Measurements from ENCODE around the gene DTHD1.

Gene DTHD1

DNA sequence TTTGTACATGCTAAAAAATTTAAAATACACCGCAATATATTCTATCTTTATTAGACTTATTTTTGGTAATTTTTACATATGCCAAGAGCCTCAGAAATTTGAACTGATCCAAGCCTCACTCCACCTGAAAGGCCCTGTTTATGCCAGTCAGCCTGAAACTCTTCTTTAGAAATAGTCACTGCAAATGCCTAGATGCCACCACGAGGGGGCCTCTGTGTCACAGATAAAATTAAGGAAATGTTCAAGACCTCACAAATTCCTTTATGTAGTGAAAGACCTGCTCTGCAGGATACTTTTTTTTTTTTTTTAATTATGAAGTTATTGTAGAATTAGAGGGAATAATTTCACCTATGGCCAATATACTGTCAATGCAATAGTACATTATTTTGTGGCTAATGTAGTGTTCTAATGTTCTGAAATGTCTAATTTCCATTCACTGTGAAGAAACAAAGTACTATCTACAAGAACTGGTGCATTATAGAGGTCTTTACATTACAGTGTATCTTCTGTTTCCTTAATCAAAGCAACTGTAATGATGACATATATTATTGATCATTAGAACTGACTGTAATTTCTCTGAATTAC, 69.8 kb downstream of the DTHD1 start:
- peak; percentile 63 for DNase-seq

DNA sequence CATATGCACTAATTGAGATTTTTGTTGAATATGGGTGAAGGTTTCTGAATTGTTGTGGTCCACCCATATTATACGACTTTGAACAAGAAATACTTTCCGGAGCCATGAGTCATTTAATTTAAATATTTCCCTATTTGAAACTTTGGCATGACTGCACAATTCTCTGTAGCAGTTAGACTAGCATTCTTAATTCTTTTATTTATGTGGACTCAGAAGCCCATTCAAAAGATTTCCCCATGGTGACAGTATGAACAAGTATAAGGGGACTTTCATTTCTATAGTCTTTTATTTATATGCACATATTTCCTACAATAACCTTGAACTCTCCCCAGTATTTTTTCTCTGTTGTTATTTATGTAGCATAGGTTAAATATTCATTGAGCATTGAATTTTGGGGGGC, 72.6 kb downstream of the DTHD1 start:
- no peak for DNase-seq

- DNase-seq = no peak
These were observed 76.8 kb downstream of the DTHD1 start for GRCh38 chr4:36358173-36358572.

DNA sequence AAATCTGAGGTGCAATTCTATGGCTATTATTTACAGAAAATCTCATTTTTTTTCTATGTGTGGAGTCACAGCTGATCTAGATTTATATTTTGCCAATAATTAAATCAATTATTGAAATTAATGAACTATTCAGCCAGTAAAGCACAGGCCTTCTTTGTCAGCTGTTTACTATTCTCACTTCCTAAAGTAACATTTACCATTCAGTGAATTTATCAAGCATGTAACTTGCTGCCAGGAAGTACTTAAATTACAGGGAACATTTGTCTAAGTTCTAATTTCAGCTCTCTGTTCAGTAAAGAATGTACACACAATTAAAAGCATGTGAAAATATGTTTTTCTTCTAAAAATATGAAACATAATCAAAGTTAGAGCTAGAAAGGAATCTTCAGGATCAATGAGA, 79.3 kb downstream of the DTHD1 start:
- no peak for DNase-seq

DNA sequence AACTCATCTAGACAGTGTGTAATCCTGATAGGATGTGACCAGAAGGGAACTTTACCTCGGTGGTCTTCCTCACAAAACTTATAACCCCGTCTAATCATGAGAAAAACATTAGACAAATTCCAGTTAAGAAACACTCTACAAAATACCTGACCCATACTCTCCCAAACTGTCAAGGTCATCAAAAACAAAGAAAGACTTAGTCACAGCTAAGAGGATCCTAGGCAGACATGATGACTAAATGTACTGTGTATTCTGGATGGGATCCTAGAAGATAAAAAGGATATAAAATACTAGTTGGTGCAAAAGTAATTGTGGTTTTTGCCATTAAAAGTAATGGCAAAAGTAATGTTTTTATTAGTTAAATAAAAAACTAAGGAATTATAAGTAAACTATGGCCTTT, 81.6 kb downstream of the DTHD1 start:
- no peak for DNase-seq

- DNase-seq = no peak
These were observed 93.6 kb downstream of the DTHD1 start for GRCh38 chr4:36374836-36375511.

- no peak for DNase-seq
These were observed 104.6 kb downstream of the DTHD1 start for GRCh38 chr4:36385951-36386571.

DNA sequence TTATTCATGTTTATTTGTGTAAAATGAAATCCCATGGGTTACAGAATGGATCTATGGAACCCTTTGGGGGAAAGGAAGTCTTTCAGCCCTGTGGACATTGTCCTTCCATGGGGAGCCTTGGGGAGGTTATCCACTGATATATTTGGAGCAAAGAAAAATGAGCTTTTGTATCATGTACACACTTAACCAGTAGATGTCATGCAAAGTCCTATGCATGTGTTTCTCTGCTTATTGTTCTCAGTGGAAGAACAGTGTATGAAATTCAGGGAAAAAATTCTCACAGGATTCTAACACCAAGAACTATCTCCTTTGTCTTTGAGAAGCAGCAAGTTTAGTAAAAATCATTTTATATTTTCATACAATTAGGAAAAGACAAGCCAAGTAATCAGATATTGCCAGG, 105.3 kb downstream of the DTHD1 start:
- DNase-seq = no peak

DNA sequence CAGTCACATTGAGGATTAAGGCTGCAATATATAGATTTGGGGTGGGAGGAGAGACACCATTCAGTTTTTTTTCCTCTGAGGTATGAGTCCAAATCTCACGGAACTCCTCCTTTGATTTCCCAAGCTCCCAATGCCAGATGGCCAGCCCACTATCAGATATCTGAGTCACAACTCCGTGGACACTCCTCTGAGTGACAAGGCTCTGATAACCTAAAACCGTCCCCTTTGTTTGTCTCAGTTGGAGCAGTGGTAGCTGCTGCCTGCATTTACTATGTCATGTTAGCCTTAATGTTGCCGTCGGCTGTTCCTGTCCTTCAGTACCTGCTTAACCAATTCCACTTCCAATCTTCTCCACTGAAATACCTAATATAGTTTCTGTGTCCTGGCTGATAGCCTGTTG, 107.3 kb downstream of the DTHD1 start:
- no peak for DNase-seq

DNA sequence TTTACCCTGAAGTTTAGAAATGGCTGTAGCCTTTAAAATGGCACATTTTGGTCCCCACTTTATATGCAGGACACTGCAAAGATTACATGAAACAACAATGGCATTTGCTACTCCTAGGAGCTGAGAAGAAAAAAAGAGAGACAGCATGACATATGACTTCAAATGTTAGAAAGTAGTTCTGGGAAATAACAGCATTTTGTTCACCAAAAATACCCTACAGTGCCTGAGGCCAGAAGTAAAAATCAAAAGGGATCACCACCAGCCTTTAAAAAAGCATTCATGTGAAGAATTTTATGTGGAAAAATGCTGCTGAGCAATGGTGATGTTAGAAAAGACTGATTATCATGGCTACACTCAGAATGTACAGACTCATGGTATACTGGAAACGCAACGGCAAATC, 110.0 kb downstream of the DTHD1 start:
- no peak for DNase-seq

DNA sequence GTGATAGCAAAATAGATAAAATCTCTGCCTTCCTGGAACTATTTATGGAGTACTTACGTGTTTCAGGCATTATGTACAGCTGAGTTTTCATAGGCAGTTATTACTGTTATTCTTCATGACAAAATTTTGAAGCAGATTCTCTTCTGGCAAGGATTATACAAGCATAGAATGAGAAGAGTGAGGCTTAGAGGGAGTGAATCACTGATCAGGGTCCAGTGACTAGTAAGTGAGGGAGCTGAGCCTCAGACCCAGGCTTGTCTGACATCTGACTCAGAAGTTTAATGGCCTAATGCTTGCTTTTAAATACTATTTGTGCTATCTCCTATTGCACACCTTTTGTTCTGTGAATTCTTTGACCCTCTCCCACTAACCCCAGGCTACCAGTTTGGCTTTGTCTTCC, 110.6 kb downstream of the DTHD1 start:
- no peak for DNase-seq

DNA sequence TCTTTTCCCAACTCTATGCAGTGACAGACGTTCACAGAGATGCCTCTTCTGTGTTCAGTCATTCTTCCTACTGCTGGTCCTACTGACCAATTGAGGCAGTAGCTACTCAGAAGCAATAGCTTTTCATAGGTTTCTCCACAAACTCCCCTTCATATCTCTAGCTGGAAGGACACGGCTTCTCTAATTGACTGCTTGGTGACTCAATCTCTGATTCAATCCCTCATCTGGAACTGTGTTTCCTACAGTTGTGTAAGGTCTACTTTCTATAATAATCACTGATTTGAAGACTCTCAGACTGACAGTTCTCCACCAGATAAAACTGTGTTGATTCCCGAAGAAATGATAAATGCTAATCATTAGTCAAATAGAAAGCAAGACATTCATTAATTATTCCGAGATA, 111.5 kb downstream of the DTHD1 start:
- no peak for DNase-seq
